HG03159 (cell line): ENCODE data around the gene SF1.
"Not testable (repeated sequence)": the region's sequence is repeated elsewhere in the genome, so short reads cannot be mapped to it uniquely, and the experiment has no call there.

Experiments used
- ATAC-seq: cut with Tn5 transposase; IDR thresholded peaks from one replicate; pipeline ENCODE4 v1.9.1; 2021; ENCODE audit warnings: mild to moderate bottlenecking, moderate library complexity; ENCODE audit not compliant: unreplicated experiment

Gene SF1

GRCh38 chr11:64778473-64779298 is at the start of gene SF1:
TSS of gene SF1 (minus strand) at chr11:64778542. CDS start at chr11:64778392, 150 bp downstream.
- peak; percentile 75 for ATAC-seq

- no peak for ATAC-seq
Observed at GRCh38 chr11:64827451-64827839, 49.1 kb upstream of the SF1 start.

GRCh38 chr11:64826578-64827450 is 48.5 kb upstream of the SF1 start:
- ATAC-seq = no peak

GRCh38 chr11:64826062-64826461 is 47.7 kb upstream of the SF1 start:
- no peak for ATAC-seq

GRCh38 chr11:64823568-64824119 is 45.3 kb upstream of the SF1 start:
- no peak for ATAC-seq

GRCh38 chr11:64817476-64817875 is 39.1 kb upstream of the SF1 start:
- no peak for ATAC-seq

- ATAC-seq = not testable (repeated sequence)
Observed at GRCh38 chr11:64815433-64815832, 37.1 kb upstream of the SF1 start.

GRCh38 chr11:64814712-64815187 is 36.4 kb upstream of the SF1 start:
- peak; percentile 45 for ATAC-seq

GRCh38 chr11:64813826-64814225 is 35.5 kb upstream of the SF1 start:
- ATAC-seq = no peak

- ATAC-seq = peak; percentile 7
Observed at GRCh38 chr11:64810891-64811272, 32.5 kb upstream of the SF1 start.

- ATAC-seq = peak; percentile 58
Observed at GRCh38 chr11:64810271-64810890, 32.0 kb upstream of the SF1 start, which contains the start of gene MEN1. TSS of gene MEN1 (minus strand) at chr11:64810551. CDS start at chr11:64810109, 442 bp downstream.

- no peak for ATAC-seq
Observed at GRCh38 chr11:64809781-64810241, 31.5 kb upstream of the SF1 start.

GRCh38 chr11:64805481-64805880 is 27.1 kb upstream of the SF1 start:
- no peak for ATAC-seq

GRCh38 chr11:64804346-64805210 is 26.2 kb upstream of the SF1 start:
- ATAC-seq = no peak

GRCh38 chr11:64803846-64804345 is 25.6 kb upstream of the SF1 start:
- ATAC-seq = no peak

- no peak for ATAC-seq
Observed at GRCh38 chr11:64803158-64803845, 25.0 kb upstream of the SF1 start, which contains the start of gene MAP4K2. TSS of gene MAP4K2 (minus strand) at chr11:64803214. CDS start at chr11:64803149, 65 bp downstream.

GRCh38 chr11:64802370-64803157 is 24.2 kb upstream of the SF1 start:
- no peak for ATAC-seq
